OCI-LY1 (cell line): Measurements from ENCODE around the gene UBE2Z.
"Not testable (repeated sequence)": the region's sequence is repeated elsewhere in the genome, so short reads cannot be mapped to it uniquely, and the experiment has no call there.

Experiments used
- H2AFZ ChIP-seq: fragments of 200-600 bp; sonication (generic), shearing (Covaris generic); 2 replicates; pipeline ENCODE4 v1.6.0; 2014; ENCODE audit warnings: antibody characterized with exemption, mild to moderate bottlenecking, low read length
- H3F3A ChIP-seq: fragments of 200-600 bp; sonication (generic), shearing (Covaris generic); 2 replicates; pipeline ENCODE4 v1.6.0; 2014; ENCODE audit warnings: mild to moderate bottlenecking, antibody characterized with exemption, low read length, moderate library complexity; ENCODE audit not compliant: insufficient read depth
- H3K27ac ChIP-seq: fragments of 200-600 bp; sonication (generic); 2 replicates; pipeline ENCODE4 v1.5.1; 2014; ENCODE audit warnings: low read length, mixed run types, mild to moderate bottlenecking, low read depth; ENCODE audit not compliant: poor library complexity, severe bottlenecking
- H3K27me3 ChIP-seq: fragments of 200-600 bp; sonication (generic); 2 replicates; pipeline ENCODE4 v1.6.0; 2014; ENCODE audit warnings: antibody characterized with exemption, mild to moderate bottlenecking, low read length, moderate library complexity; ENCODE audit not compliant: insufficient read depth
- H3K36me3 ChIP-seq: fragments of 200-600 bp; sonication (generic); 2 replicates; pipeline ENCODE4 v1.6.1; 2014; ENCODE audit warnings: mild to moderate bottlenecking, antibody characterized with exemption, low read length, moderate library complexity, mixed read lengths; ENCODE audit not compliant: insufficient read depth
- H3K4me1 ChIP-seq: fragments of 200-600 bp; sonication (generic); 2 replicates; pipeline ENCODE4 v1.5.1; 2014; ENCODE audit warnings: mild to moderate bottlenecking, low read length, moderate library complexity; ENCODE audit not compliant: insufficient read depth, severe bottlenecking
- H3K4me2 ChIP-seq: fragments of 200-600 bp; sonication (generic), shearing (Covaris generic); 2 replicates; pipeline ENCODE4 v1.6.1; 2014; ENCODE audit warnings: low read length
- H3K4me3 ChIP-seq: fragments of 200-600 bp; sonication (generic); 2 replicates; pipeline ENCODE4 v1.5.1; 2014; ENCODE audit warnings: low read length, low read depth, mild to moderate bottlenecking, mixed read lengths; ENCODE audit not compliant: poor library complexity, severe bottlenecking
- H3K79me2 ChIP-seq: fragments of 200-600 bp; shearing (Covaris generic); 2 replicates; pipeline ENCODE4 v1.6.1; 2016; ENCODE audit warnings: mixed run types, low read length, mixed read lengths; ENCODE audit not compliant: insufficient read depth
- H3K9ac ChIP-seq: fragments of 200-600 bp; sonication (generic), shearing (Covaris generic); 2 replicates; pipeline ENCODE4 v1.6.1; 2014; ENCODE audit warnings: mild to moderate bottlenecking, low read length, mixed read lengths
- H3K9me2 ChIP-seq: fragments of 200-600 bp; sonication (generic), shearing (Covaris generic); 2 replicates; pipeline ENCODE4 v1.6.1; 2014; ENCODE audit warnings: low read depth, mild to moderate bottlenecking, low read length, mixed read lengths
- H3K9me3 ChIP-seq: fragments of 200-600 bp; shearing (Covaris generic); 2 replicates; pipeline ENCODE4 v1.6.1; 2014; ENCODE audit warnings: low read length, mixed read lengths
- H4K20me1 ChIP-seq: fragments of 200-600 bp; sonication (generic), shearing (Covaris generic); 2 replicates; pipeline ENCODE4 v1.6.0; 2016; ENCODE audit warnings: mild to moderate bottlenecking, low read length; ENCODE audit not compliant: insufficient read depth
- CTCF ChIP-seq: fragments of 200-600 bp; sonication (generic), shearing (Covaris generic); IDR thresholded peaks from 2 replicates; pipeline ENCODE4 v1.5.1; 2017; ENCODE audit warnings: mild to moderate bottlenecking, antibody characterized with exemption, low read length, moderate library complexity, mixed read lengths
- EZH2 ChIP-seq: fragments of 200-600 bp; sonication (generic), shearing (Covaris generic); IDR thresholded peaks from 2 replicates; pipeline ENCODE4 v1.8.0; 2017; ENCODE audit warnings: borderline replicate concordance, mixed run types, mild to moderate bottlenecking, antibody characterized with exemption, low read length, moderate library complexity, mixed read lengths

The UBE2Z gene

DNA sequence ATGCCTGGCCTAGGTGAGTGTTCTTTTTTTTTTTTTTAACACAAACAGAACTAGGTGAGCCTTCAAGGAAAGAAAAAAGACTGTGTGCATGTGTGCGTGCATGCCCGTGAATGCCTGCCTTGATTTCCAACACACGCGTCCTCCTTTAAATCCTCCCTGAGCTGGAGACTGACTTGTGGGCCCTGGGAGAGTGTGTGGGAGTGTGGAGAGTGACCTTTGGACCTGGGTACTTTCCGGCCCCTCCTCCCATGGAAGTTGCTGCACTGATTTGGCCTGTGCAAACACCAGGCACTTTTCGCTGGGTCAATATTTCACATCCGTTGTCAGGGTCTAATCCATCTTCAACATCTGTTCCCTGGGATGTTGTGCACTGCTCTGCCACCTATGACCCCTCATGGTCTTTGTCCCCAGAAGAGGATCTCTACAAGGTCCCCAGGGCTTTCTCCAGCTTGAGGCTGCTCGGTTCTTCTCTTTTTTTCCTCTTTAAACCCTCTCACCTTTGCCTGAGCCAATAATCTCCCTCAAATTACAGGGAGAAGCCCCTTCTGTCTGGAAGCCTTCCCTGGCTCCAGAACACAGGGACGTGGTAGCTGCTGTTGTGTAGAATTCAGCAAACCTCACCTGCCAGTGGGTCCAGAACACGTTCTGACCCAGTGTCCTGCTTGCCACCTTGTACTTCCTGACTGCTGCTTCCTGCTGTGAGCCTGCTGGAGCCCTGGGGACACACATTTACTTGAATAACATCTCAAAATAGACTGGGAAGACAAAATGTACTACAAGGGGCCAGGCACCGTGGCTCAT is 36.5 kb upstream of the UBE2Z start:
- TF ChIP-seq EZH2 (no peak), CTCF (no peak)
- Histone ChIP-seq H3K9me2 (no peaks in the 10 kb centered on the region), H3K27ac (no peak overlapping the region), H3K36me3 (no peaks in the 10 kb centered on the region), H3K9me3 (no peaks in the 10 kb centered on the region), H3F3A (no peaks in the 10 kb centered on the region), H3K27me3 (peaks cover 4% of the 10 kb centered on the region; the same call in 1 of the 2 replicates), H3K79me2 (no peaks in the 10 kb centered on the region), H3K9ac (no peak overlapping the region), H3K4me2 (no peak overlapping the region), H3K4me1 (no peaks in the 10 kb centered on the region), H3K4me3 (no peak overlapping the region), H2AFZ (no peak overlapping the region), H4K20me1 (no peaks in the 10 kb centered on the region)

GRCh38 chr17:48872409-48872808 is 35.8 kb upstream of the UBE2Z start:
- not testable (repeated sequence) for H3K4me1 ChIP-seq, H3K27me3 ChIP-seq, H3K27ac ChIP-seq

GRCh38 chr17:48873209-48873608 is 35.0 kb upstream of the UBE2Z start:
- Histone ChIP-seq H3K27me3 (peaks cover 4% of the 10 kb centered on the region; the same call in 1 of the 2 replicates), H3K4me2 (no peak overlapping the region), H3F3A (no peaks in the 10 kb centered on the region), H3K4me3 (no peak overlapping the region), H3K9me2 (no peaks in the 10 kb centered on the region), H3K27ac (no peak overlapping the region), H3K9me3 (no peaks in the 10 kb centered on the region), H3K4me1 (no peaks in the 10 kb centered on the region), H2AFZ (no peak overlapping the region), H4K20me1 (no peaks in the 10 kb centered on the region), H3K79me2 (no peaks in the 10 kb centered on the region), H3K9ac (no peak overlapping the region), H3K36me3 (no peaks in the 10 kb centered on the region)
- TF ChIP-seq EZH2 (no peak), CTCF (no peak)

More at GRCh38 chr17:48872409-48872808, 35.8 kb upstream of the UBE2Z start:
- H3K4me3 ChIP-seq, H4K20me1 ChIP-seq, H3F3A ChIP-seq, H3K9me3 ChIP-seq, H3K36me3 ChIP-seq, H3K9me2 ChIP-seq, H3K79me2 ChIP-seq, H2AFZ ChIP-seq, H3K9ac ChIP-seq, H3K4me2 ChIP-seq: not testable (repeated sequence)
